HG03571 (cell line): ENCODE measurements around the gene TMBIM6.

ENCODE experiments used
- ATAC-seq: cut with Tn5 transposase; IDR thresholded peaks from one replicate; pipeline ENCODE4 v1.9.1; 2021; ENCODE audit not compliant: unreplicated experiment

TMBIM6 gene

DNA sequence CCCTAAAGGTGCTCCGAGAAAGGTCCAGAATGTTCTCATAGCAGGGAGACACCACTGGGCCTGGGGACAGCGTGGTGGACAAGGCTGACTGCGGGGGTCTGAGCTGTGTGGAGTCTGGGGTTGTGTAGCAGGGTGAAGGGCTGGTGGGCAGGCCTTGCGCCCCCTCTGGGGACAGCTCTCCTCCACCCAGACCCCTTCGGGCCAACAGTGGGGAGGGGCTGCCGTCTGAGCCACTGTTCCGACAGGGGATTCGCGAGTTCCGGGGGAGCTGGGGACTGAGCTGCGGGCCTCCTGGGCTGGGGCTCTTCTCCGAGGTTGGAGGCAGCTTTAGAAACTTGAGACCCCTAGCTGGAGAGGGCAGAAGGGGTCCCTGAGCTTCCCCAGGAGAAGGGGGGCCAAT is 54.8 kb downstream of the TMBIM6 start:
- ATAC-seq, result no peak

DNA sequence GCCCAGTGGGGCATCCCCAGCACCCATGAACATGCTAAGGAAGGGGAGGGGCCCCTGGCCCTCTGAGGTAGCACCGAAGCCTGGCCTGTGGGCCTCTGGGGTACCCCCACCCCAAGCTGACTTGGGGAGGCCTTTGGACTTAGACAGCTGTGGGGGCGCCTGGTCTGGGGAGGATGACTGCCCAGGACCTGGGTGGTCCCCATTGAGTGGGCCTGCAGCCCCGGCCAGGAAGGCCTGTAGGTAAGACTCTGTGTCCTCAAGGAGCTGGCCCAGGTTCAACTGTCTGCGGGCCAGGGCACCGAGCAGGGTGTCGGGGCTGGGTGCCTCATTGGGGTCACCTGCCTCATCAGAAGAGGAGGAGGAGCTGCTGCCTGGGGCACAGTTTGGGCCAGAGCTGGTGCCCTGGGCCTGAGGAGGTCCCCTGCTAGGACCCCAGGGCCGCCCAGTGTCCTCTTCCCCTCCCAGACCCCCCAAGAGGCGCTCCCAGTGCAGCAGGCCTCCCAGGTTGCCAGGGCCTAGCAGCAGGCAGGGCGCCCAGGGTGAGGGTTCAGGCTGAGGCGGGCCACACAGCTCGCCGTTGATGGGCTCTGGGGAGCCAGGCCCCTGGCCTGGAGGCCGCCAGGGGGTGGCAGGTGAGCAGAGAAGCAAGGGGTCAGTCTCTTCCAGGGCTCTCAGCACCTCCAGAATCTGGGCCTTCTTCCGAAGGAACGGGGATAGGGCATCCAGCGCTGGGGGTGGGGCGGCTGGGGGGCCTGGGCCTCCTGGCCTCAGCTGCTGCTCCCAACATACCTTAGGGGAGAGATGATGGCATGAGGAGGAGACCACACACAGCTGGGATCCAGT is 55.5 kb downstream of the TMBIM6 start:
- no peak for ATAC-seq

DNA sequence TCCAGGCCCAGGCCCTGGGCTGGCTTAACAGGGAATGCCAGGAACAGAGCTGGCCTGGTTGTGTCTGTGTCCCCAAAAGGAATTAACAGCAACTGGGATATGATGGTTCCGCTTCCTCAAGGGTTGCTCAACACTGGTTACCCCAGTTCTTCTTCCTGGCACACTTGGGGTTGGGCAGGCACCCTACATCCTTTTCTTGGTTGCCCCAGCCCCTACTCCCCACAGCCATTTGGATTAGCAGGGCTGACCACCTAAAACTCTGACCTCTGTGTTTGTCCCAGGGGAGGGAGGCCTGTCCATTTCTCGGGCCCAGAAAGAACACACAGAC is 56.1 kb downstream of the TMBIM6 start:
- ATAC-seq, result no peak

DNA sequence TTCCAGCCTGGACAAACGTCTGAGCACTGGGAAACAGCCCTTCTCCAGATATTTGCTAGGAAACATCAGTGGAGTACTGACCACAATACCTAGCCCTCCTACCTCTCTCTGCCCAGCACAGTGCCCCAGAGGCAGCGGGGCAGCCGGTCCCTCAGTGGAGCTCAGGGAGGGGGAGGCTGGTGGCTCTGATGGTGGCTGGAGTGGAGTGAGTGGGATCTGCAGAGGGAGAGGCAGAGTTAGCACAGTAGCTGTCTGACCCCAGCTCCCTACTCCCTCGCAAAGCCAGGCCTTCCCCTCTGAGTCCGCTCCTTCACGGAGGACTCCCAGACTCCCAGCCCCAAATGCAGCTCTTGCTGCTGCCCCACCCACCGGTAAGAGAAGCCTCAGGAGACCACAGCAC is 56.9 kb downstream of the TMBIM6 start:
- no peak for ATAC-seq

DNA sequence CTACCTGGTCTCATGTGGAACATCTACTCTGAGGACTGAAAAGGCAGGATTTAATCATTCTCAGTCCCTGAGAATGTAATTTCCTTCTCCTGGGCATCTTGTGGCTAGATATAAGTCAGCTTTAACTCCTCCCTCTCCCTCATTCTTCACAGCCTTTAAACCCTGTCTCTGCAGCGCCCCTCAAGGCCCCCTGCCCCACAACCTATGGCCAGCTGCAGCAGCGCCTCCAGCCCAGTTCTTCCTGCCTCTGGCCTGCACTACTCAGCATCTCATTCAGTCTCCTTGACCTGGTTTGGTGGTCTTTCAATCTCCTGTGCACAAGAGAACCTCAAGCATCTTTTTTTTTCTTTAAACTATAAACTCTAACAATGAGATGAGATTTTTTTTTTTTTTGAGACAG is 57.6 kb downstream of the TMBIM6 start:
- ATAC-seq, result no peak

DNA sequence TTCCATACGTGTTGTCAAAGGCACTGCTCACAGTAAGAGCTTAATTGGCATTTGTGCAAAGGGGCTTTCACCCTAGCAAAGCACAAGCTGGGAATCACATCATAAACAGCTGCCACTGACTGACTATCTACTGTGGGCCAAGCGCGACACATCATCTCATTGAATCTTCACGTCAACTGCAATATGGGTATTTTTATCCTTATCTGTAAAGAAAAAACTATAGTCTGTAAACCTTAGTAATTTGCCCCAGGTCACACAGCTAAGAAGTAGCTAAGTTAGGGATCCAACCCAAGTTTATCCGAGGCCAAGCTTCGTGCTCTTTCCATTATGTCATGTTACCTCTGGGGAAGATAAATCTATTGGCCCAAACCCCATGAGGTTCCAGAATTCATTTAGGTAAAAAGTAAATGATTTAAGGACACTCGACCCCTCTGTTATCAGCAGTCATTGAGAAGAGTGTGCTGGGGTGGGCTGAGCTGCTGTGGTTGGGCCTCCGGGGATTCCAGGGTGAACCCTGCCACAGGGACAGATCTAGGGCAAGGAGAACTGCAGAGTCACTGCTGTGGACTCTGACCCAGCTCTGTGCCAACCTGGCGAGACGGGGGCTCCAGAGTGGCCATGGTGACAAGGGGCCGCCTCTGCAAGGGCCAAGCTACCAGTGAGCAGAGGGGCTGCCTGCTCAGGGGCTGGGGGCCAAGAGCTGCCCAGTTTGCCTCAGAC is 59.2 kb downstream of the TMBIM6 start:
- no peak for ATAC-seq

DNA sequence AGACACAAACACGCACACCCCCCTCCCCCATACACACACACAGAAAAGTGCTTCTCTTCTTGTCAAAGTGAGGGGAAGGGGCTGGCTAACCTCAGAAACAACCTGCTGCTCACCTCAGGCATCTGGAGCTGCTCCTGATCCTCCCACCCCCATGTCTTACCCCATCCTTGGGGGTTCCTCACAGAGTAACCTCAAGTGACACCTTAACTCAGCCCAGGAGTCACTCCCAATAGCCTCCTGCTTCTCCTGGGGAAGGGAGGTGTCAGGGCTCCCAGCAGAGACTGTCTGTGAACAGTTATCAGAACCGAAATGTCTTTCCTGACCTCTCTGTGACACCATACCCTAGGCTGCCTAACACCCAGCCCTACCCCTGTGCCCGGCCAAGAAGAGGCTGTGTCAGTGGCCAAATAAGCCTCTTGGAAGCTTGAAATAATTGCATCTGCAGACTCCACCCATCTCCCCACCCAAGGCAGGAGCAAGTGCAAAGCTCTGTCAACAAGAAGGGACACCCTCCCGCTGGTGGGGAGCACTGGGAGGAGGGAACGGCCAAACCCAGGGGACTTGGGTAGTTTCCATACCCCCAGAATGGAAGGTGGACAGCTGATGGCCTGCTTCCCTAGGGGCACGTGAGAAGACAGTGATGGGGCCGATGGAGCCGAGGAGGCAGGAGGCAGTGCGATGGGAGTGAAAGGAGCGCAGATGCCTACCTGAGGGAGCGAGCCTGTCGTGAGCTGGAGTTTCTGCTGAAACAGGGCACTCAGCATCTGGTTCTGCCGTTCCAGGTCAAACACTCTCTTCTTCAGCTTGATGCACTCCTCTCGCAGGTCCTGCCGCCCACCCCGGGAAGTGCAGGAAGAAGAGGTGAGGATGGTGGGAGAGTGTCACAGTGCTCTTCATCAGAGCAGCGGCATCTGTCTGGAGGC is 60.0 kb downstream of the TMBIM6 start:
- ATAC-seq, result no peak

DNA sequence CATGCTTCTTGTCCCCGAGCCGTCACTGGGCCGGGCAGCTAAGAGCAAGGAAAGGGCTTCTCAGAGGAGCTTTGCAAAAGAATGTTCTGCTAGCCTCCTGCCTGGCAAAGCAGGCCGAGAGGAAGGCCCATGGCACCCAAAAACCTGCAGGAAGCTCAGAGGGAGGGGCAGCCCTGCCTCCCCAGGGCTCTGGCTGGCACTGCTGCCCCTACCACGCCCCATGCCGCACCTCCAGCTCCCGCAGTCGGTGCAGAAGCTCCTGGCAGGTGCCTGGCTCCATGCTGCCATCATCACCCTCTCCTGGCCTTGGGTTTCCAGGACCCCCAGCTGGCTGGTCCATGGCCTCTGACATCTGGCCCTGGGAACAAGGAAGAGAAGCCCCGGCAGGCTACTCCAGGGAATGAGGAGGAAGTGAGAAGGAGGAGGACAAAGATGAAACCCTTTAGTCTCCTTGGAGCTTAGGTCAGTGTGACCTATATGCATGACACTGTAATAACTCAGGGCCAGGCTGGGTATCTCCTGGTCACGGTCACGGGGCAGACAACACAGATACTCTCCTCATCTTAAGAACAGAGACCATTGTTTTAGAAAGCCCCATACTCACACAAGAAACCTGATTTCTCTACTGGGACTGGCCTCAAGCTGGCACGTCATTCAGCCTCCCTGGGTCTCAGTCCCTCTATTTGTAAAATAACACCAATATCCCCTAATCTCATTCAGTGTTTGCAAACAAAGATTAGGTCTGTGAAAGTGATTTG is 62.5 kb downstream of the TMBIM6 start:
- no peak for ATAC-seq

DNA sequence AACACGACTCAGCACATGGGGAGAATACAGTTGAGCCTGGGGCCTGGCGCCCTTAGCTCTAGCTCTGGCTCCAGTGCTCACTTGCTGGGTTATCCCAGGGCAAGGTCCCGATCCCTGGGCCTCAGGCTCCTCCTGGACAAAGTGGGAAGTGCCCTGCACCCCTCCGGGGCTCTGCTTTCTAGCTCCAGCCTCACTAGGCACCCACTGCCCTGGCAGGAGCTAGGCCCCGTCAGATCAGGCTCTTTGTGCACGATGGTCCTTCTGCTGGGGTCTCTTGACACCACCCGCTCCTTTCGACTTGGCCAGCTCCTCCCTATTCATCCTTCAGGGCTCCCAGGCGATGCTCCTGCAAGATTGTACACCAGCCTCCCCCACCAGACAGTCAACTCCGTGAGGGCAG is 63.5 kb downstream of the TMBIM6 start:
- ATAC-seq, result no peak

DNA sequence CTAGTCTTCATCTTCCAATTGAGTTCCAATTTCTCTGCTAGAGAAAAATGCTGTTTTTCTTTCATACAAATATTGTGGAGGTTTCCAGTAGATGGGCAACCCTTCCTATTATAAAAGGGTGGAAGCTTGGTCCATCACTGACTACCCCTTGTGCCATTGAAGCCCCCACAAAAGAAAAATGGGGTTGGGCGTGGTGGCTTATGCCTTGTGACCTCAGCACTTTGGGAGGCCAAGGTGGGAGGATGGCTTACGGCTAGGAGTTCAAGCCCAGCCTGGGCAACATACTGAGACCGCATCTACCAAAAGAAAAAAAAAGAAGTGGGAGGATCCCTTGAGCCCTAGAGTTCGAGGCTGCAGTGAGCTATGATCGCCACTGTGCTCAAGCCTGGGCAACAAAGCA is 64.1 kb downstream of the TMBIM6 start:
- ATAC-seq, result no peak

DNA sequence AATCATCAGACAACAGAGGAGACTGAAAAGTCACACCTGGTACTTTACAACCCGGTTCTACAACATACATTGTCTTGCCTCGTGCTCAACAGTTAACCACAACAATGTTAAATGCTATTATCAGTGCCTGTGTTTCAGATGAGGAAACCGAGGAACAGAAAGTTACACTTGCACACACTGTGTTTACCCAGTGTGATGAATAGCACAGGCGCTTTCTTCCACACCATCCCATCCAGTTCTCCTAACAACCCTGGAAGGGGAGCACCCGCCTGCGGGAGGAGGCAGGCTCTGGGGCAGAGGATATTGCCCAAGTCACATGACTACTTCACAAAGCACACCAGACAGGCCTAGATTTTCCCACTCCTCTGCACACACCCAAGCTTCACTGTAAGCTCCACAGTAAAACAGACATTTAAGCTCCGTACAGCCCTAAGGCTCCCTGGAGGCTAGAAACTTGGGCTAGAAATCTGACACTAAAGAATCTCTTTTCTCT is 65.0 kb downstream of the TMBIM6 start:
- ATAC-seq, result no peak

DNA sequence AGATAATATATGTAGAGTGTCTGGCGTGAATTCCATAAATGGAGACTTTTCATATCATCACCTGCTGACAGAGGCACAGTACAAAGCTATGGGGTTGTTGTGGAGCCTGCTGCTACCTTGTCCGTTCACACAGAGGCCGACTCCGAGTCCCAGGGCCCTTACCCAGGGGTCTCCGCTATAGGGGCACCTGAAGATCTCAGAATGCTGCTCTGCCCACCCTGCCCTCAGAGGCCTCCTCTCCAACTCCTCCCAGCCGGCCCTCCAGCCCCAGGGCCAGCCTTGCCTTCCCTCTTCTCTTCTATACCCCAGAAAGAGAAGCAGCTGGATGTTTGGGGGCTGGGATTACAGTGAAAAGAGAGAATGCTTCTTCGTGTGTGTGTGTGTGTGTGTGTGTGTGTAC is 65.5 kb downstream of the TMBIM6 start:
- ATAC-seq, result no peak

DNA sequence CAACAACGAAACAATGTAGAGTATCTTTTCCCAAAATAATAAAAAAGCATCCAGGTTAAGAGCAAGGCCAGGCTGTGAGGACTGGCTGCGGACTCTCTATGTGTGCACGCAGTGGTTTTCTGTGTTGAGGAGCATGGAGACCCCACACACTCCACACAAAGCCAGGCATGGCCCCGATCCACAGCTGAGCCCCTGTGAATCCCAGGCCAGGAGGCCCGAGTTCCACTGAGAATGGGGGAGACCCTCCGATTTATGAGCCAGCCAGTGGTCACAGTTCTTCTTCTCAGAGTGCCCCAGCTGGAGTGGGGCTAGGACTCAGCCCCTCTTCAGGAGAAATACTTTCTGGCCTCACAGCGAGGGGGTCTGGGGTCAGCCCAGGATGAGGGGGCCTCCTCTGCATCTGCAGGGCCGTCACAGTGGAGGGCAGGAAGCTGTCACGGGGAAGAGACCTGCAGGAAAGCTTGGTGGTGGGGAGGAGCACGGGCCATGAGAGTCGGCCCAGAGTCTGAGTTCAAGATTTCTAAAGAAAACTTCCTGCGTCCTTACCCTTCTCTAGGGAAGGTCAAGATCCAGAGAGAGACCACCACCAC is 66.7 kb downstream of the TMBIM6 start:
- ATAC-seq, result no peak

DNA sequence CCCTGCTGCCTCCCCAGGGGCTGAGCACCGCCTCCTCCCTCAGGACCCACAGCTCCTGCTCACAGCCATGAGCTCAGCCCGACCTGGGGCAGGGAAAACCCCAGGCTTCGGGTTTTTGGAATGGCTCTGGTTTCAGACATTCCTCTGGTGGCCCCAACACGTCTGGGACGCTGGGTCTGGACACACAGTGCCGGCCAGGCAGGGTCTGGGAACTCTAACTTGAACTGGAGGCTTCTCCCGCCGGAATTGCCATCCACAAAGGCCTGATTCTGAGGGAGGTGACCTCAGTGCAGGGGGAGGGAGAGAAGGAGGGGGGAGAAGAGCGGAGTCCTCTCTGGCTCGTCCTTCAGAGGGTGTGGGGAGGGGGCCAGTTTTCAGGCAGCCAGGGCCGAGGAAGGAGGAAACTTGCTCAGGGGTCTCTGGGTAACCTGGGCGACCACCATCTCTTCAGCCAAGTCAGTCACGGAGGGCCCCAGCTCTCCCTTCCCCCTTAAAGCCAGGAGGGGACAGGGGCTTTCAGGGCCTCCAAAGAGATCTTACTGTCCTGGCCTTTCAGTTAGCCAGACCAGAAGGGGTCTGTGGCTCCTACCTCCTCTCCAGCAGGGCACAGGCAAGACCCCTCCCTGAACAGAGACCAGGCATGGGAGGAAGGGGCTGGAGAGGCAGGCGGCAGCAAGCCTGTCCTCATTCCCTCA is 67.5 kb downstream of the TMBIM6 start:
- ATAC-seq, result no peak

DNA sequence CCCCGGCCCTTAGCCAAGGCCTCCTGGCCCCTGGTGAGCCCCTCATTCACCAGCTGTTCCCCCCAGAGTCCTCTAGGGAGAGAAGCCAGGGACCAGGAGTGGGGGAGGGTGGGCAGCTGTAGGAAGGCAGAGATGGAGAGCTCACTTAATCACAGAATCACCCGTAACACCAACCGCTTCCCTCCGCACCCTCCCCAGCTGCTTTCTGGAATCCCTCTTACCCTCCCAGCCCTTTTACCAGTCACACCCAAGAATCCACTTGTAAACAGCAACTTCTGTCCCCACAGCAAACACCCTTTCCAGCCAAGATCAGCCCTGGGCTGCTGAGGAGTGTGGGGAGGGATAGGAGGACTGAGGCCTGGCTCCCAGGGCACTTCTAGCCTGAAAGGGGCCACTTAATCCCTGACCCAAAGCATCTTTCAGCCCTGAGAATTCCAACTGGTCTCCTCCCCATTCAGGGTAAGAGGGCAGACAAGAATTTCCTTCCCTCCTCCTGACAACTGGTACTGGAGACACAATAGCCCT is 68.1 kb downstream of the TMBIM6 start:
- ATAC-seq, result no peak

DNA sequence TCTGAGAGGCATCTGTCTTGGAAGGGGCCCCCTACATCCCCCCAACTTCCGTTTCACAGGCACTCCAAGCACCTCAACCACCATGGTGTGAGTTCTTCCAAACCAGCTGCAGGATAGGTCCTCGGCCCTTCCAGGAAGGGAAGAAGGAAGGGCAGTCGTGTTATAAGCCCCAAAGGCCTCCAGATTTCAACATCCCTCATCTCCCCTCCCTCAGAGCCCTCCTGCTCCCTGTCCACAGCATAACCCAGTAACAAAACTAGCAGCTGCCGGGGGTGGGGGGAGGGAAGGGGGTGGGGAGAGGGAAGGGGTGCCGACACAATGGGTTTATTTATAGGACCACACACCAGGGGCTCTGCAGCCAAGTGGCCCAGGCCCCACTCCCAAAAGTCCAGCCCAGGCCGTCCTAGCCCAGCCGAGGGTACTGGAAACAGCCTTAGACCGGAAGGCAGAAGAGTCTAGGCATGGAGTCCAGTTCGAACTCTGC is 68.6 kb downstream of the TMBIM6 start:
- ATAC-seq, result no peak

DNA sequence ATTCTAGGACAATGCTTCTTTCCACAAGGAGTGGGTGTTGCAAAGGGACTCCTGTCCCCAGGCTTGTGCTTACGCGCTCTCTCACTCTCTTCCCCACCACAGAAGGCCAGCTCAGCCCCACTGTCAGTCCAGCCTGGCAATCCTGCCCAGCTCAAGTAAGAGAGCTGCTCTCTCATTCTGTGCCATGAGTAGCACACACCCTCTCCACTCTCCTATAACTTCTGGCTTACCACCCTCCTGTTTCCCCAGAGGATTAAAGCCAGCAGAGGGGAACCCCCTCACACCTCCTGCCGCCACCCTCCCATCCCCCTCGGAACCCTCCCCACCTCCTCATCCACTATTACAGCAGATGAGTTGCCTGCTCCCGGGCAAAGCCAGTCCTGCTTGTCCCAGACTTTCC is 69.8 kb downstream of the TMBIM6 start:
- ATAC-seq, result no peak

DNA sequence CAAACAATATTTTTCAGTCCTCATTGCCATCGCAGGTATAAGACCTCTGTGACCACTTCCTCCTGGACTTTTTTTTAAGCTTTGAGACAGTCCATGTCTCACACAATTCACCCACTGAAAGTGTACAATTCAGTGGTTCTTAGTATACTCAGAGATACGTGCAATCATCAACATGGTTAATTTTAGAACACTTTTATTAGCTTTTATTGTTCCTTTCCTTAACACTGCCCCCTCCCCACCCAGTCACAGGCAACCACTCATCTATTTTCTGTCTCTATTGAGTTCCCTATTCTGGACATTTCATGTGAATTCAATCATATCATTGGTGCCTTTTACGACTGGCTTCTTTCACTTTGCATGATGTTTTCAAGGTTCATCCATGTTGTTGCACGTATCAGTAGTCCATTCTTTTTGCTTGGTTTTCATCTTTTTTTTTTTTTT is 70.6 kb downstream of the TMBIM6 start:
- peak; percentile 49 for ATAC-seq

DNA sequence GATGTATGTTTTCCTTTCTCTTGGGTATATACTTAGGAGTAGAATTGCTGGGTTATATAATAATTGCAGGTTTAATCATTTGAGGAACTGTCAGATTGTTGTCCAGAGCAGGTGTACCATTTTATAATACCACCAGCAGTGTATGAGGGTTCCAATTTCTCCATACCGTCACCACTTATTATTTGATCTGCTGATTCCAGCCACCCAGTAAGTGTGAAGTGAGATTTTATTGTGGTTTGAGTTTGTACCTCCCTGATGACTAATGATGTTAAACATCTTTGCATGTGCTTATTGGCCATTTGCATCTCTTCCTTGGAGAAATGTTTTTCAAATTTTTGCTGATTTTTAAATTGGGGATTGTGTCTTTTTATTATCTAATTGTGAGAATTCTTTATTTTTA is 71.8 kb downstream of the TMBIM6 start:
- no peak for ATAC-seq
